ENCODE results near the gene RNF175.
"Not testable (repeated sequence)": the region's sequence is repeated elsewhere in the genome, so short reads cannot be mapped to it uniquely, and the experiment has no call there.

RNF175 gene

DNA sequence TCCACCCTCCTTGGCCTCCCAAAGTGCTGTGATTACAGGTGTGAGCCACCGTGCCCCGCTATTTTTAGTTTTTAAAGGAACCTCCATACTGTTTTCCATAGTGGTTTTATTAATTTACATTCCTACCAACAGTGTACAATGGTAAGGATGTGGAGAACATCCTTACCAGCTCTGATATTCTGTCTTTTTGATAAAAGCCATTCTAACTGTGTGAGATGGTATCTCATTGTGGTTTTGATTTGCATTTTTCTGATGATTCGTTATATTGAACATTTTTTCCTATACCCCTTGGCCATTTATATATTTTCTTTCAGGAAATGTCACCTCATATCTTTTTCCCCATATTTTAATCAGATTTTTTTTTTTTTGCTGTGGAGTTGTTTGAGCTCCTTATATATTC is 90.0 kb downstream of the RNF175 start:
- DNase-seq: no peak

DNA sequence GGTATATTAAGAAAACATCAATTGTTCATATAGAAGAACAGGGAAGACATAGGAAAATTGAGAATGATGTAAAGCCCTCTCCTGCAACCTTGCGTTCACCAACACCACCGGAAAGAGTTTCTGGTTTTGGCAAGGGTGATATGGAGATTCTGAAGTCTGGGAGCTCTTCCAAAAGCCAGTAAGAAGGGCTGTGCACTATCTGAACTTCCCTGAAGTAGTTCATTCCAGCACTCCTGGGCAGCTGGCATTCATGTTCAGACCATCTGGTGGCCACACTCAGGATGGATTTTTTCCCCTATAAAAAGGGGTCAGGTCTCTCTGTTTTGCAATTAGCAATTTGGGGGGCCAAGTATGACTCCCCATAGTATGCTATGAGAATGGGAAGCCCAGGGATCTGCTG is 91.2 kb downstream of the RNF175 start:
- DNase-seq: no peak

DNA sequence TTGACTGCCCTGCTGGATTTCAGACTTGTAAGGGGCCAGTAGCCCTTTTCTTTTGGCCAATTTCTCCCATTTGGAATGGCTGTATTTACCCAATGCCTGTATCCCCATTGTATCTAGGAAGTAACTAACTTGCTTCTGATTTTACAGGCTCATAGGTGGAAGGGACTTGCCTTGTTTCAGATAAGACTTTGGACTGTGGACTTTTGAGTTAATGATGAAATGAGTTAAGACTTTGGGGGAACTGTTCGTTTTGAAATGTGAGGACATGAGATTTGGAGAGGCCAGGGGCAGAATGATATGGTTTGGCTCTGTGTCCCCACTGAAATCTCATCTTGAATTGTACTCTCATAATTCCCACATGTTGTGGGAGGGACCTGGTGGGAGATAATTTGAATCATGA is 93.3 kb downstream of the RNF175 start:
- not testable (repeated sequence) for DNase-seq

DNA sequence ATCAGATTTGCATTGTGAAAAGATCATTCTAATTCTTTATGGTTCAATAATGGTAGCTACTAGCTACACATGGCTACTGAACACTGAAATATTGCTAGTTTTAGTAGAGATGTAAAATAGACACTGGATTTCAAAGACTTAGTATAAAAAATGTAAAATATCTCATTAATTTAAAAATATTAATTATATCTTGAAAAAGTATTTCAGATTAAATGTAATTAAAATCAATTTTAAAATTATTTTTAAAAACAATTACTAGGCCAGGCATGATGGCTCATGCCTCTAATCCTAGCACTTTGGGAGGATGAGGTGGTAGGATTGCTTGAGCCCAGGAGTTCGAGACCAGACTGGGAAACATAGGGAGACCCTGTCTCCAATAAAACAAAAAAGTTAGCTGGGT is 96.2 kb downstream of the RNF175 start:
- DNase-seq: no peak

DNA sequence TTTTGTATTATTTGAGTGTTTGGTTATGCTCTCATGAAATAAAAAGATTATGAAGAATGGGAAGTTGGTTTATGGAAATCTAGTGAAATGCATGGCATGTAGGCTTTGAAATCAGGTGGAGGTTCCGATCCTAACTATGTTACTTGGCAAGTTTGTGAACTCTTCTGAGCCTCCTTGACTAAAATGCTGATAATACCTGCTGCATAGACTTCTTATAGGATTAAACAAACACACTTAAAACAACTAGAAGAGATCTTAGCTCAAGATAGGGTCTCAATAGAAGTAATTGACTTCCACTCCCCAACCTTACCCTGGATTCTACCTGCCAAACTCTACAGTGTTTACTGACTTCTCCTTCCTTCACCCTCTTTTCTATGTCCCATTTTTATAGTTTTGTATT is 97.9 kb downstream of the RNF175 start:
- DNase-seq: no peak

DNA sequence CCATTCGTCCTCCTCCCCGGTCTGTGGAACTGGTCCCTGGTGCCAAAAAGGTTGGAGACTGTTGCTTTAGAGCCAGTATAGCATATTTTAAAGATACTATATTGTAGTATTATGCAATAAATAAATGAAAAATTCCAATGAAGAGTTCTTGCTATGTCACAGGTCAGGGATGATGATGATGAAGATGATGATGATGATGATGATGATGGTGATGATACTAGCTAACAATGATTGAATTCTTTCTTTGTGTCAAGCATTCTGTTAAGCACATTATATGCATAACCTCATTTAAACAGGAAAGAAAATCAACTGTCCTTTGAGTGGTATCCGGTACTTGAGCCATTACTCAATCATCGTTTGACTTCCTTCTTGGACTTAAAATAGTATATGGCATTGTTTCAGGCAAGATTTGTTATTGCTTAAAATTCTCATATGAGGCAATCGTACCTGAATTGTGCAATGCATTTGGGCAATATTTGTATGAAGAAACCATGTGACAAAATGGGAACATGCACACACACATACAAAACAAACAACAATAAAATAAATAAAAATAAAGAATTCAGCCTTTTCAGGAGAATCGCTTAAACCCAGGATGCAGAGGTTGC is 98.5 kb downstream of the RNF175 start:
- DNase-seq: no peak
